LNCaP clone FGC (cell line): ENCODE data around the gene CD2AP.
"Not testable (repeated sequence)": the region's sequence is repeated elsewhere in the genome, so short reads cannot be mapped to it uniquely, and the experiment has no call there.

Experiments
- DNase-seq: peaks from one replicate; pipeline ENCODE4 v3.0.0-alpha.2; 2011; ENCODE audit warnings: low read depth
- H3K4me3 ChIP-seq: 2 replicates; pipeline ENCODE4 v1.5.1; 2011; ENCODE audit warnings: mild to moderate bottlenecking, low read depth, low read length, control low read depth
- TF ChIP-seq, protein P1 (sequence below): IDR thresholded peaks from 2 replicates; pipeline ENCODE4 v1.5.1; 2012; ENCODE audit warnings: mild to moderate bottlenecking; ENCODE audit not compliant: control insufficient read depth, insufficient read depth; ENCODE audit errors: extremely low read depth

Gene CD2AP

DNA sequence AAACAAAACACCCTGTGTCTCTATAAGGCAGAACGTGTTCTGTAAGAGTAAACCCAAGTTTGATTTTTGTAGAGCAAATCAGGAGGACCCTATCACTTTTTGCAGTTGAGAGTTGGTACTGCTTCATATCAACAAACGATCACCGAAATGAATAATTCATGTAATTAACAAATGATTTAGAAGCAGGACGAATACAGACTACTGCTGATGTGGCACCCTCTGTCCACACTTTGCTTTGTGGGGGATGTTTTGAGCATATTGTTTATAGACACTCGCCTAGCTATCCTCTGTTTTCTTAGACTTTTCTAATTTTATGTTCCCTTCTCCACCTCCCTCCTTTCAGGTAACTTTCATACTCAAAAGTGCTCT lies 1.5 kb downstream of the CD2AP start:
- TF ChIP-seq, protein P1, sequence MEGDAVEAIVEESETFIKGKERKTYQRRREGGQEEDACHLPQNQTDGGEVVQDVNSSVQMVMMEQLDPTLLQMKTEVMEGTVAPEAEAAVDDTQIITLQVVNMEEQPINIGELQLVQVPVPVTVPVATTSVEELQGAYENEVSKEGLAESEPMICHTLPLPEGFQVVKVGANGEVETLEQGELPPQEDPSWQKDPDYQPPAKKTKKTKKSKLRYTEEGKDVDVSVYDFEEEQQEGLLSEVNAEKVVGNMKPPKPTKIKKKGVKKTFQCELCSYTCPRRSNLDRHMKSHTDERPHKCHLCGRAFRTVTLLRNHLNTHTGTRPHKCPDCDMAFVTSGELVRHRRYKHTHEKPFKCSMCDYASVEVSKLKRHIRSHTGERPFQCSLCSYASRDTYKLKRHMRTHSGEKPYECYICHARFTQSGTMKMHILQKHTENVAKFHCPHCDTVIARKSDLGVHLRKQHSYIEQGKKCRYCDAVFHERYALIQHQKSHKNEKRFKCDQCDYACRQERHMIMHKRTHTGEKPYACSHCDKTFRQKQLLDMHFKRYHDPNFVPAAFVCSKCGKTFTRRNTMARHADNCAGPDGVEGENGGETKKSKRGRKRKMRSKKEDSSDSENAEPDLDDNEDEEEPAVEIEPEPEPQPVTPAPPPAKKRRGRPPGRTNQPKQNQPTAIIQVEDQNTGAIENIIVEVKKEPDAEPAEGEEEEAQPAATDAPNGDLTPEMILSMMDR: no peak
- H3K4me3 ChIP-seq: peak overlapping the region; percentile 71
- no peak for DNase-seq

DNA sequence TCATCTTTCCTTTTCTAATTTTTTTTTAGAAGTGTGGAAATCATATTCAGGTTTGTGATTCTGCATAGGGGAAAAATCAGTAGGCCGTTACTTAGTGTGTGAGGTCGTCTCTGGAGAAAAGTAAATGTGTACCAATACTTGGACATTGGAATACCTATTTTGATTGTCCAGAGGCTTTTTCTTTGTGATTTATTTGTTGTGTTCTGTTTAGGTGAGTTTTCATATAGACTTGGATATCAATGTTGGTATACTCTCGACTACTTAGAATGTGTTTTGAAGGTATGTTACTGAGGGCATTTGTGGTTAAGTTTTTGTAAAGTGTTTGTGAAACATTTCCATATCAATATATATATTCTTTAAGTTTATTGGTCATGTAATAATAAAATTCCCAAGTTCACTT lies 2.3 kb downstream of the CD2AP start:
- TF ChIP-seq, protein P1: no peak
- H3K4me3 ChIP-seq: peak overlapping the region; percentile 71
- no peak for DNase-seq

GRCh38 chr6:47481213-47481612 lies 3.6 kb downstream of the CD2AP start:
- not testable (repeated sequence) for H3K4me3 ChIP-seq, DNase-seq

GRCh38 chr6:47481806-47482205 lies 4.2 kb downstream of the CD2AP start:
- H3K4me3 ChIP-seq: no peak overlapping the region

GRCh38 chr6:47483516-47483852 lies 5.9 kb downstream of the CD2AP start:
- TF ChIP-seq, protein P1: no peak
- DNase-seq: no peak
- peak overlapping the region; percentile 16; the same call in 1 of the 2 replicates for H3K4me3 ChIP-seq

More at GRCh38 chr6:47481806-47482205, 4.2 kb downstream of the CD2AP start:
- TF ChIP-seq, protein P1: no peak
- no peak for DNase-seq

DNA sequence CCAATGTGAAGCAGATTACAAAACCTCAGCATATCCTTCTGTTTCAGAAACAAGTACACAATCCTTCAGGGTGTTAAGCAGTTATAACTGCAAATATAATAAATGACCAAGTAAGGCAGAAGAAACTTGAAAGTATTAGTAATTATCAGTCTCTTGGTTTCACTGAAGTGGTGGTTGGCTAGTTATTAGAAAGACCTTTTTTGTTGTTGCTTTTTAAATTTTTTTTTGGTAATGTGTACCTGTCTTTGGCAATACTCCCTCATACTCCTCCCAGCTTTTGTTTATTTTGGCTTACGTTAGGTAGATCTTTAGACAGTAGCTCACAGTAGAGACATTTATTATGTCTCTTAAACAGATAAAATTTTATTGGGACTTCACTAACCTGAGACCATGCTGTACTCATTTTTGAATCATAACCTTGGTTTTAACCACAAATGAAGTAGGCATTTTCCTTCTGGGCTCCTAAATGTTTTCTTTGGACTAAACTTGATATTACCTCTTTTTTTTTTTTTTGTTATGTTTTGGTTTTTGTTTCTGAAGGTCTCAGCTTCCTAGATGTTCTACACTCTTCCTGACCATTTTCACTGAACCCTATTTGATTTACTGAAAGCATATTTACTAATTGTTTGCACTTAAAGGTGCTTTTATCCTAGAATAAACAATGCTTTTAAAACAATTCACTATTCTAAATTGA lies 6.4 kb downstream of the CD2AP start:
- DNase-seq: peak; percentile 88
- H3K4me3 ChIP-seq: peak overlapping the region; percentile 19
- TF ChIP-seq, protein P1: no peak

DNA sequence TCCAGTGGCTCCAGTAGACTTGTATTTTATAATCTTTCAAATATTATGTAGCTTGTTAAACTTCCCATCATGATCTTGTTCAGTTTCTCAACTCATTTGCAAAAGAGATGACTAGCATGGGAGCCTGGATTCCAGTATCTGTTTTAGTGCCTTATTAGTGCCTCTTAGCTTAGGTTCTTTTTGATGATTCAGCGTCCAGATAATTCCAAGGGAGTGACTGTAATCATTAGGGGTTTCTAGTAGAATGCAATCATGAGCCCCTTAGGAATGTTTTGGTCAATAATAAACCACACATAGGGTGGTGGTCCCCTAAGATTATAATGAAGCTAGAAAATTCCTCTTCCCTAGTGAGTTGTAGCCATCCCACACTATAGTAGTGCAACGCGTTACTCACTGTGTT lies 7.0 kb downstream of the CD2AP start:
- TF ChIP-seq, protein P1: no peak
- no peak for DNase-seq
- H3K4me3 ChIP-seq: peak overlapping the region; percentile 19
